ENCODE measurements around the gene COL8A2.

DNA sequence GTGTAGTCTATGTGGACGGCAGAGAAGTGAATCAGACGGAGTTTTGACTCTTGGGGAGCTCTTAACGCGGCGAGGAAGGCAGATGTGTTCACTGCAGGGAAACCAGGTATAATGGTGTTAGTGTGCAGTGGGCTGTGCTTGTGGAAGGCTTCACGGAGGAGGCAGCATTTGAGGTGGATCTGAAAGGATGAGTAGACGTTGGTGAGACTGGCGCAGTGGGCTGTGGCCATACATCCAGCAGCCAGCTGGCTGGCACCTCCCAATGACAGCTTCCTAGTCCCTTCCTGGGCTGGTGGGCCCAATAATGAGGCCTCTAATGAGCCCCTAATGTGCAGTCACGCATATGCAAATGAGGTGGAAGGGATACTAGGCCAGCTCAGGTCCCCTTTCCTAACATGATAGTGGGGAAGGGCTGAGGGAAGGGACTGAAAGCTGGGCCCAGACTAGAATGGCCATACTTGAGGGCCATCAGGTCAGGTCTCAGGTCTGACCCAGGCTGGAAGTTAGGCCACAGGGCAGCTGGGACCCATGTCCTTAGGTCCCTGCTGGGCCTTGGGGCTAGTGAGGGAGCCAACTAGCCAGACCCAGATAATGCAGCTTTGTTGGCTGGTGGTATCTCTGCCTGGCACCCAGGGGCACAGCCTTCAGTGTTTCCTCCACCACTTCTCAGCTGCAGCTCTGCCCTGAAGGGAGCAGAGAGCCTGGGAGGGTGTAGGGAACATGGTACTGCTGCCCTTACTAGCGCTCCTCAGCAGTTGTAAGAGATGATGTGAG is 34.8 kb upstream of the COL8A2 start:
- TF ChIP-seq GTF2I (CRISPR knock-in tag; conservative IDR thresholded peaks at IDR 0.05) (no peak), CTCF (IDR thresholded peaks at IDR 0.05) (no peak), SP1 (CRISPR knock-in tag; conservative IDR thresholded peaks at IDR 0.05) (no peak), RELA (CRISPR knock-in tag; IDR thresholded peaks at IDR 0.05; ENCODE audit: borderline replicate concordance) (no peak), NR3C1 (CRISPR knock-in tag; conservative IDR thresholded peaks at IDR 0.05; ENCODE audit: low read depth) (no peak)
- TF ChIP-seq, protein P1, sequence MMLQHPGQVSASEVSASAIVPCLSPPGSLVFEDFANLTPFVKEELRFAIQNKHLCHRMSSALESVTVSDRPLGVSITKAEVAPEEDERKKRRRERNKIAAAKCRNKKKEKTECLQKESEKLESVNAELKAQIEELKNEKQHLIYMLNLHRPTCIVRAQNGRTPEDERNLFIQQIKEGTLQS (CRISPR knock-in tag; conservative IDR thresholded peaks at IDR 0.05): no peak
- TF ChIP-seq, protein P2, sequence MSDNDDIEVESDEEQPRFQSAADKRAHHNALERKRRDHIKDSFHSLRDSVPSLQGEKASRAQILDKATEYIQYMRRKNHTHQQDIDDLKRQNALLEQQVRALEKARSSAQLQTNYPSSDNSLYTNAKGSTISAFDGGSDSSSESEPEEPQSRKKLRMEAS (CRISPR knock-in tag; IDR thresholded peaks at IDR 0.05): no peak
